Duodenal mucosa (tissue), 2 donors: ENCODE measurements around the gene RNF20.

Source experiments
- H3K27ac ChIP-seq: one replicate; pipeline ENCODE4 v1.7.0; 2013; ENCODE audit warnings: low read depth, low read length
- H3K27me3 ChIP-seq, 2 donors: one replicate each; pipeline ENCODE4 v1.7.0; 2013; ENCODE audit warnings: low read length in 2 of 2, control low read depth in 1 of 2; ENCODE audit not compliant: insufficient read depth in 2 of 2, control insufficient read depth in 1 of 2
- H3K36me3 ChIP-seq, 2 donors: one replicate each; pipeline ENCODE4 v1.7.0; 2013; ENCODE audit warnings: low read length in 2 of 2, control low read depth in 1 of 2; ENCODE audit not compliant: insufficient read depth in 2 of 2, control insufficient read depth in 1 of 2
- H3K4me1 ChIP-seq, 2 donors: one replicate each; pipeline ENCODE4 v1.7.0; 2013; ENCODE audit warnings: low read length in 2 of 2, control low read depth in 1 of 2; ENCODE audit not compliant: insufficient read depth in 2 of 2, control insufficient read depth in 1 of 2
- H3K4me3 ChIP-seq, 2 donors: one replicate each; pipeline ENCODE4 v1.7.0; 2013; ENCODE audit warnings: low read length in 2 of 2, low read depth in 1 of 2
- H3K9ac ChIP-seq, 2 donors: one replicate each; pipeline ENCODE4 v1.7.0; 2013; ENCODE audit warnings: low read length in 2 of 2, low read depth in 1 of 2
- H3K9me3 ChIP-seq, 2 donors: one replicate each; pipeline ENCODE4 v1.7.0; 2013; ENCODE audit warnings: low read length in 2 of 2, control low read depth in 1 of 2; ENCODE audit not compliant: control insufficient read depth in 1 of 2

Gene RNF20

GRCh38 chr9:101533334-101534204, at the start of gene RNF20:
Gene RNF20, plus strand, starts transcription at chr9:101533853. Its CDS starts 1,571 bp downstream, at chr9:101535424.
- Histone ChIP-seq H3K4me1 (peaks cover 8 to 14% of the 10 kb centered on the region in 2 donors), H3K4me3 (peak within 1 kb of the TSS; percentile 82 to 97), H3K36me3 (peaks cover 16 to 17% of the 10 kb centered on the region in 2 donors), H3K9ac (peak within 1 kb of the TSS; percentile 93), H3K9me3 (no peaks in the 10 kb centered on the region), H3K27me3 (no peaks in the 10 kb centered on the region), H3K27ac (peak within 1 kb of the TSS; percentile 92)

- no peaks in the 10 kb centered on the region for H3K36me3 ChIP-seq
- H3K4me1 ChIP-seq: peaks cover 30 to 42% of the 10 kb centered on the region in 2 donors
- no peak overlapping the region for H3K4me3 ChIP-seq
- no peak overlapping the region for H3K9ac ChIP-seq
- H3K9me3 ChIP-seq: no peaks in the 10 kb centered on the region
- H3K27me3 ChIP-seq: peaks cover 0 to 7% of the 10 kb centered on the region in 2 donors
- no peak overlapping the region for H3K27ac ChIP-seq
Measured at GRCh38 chr9:101484046-101484445, 49.6 kb upstream of the RNF20 start.

- Histone ChIP-seq H3K9me3 (no peaks in the 10 kb centered on the region), H3K27me3 (peaks cover 0 to 7% of the 10 kb centered on the region in 2 donors), H3K9ac (peak overlapping the region; percentile 83 to 92), H3K36me3 (no peaks in the 10 kb centered on the region), H3K4me1 (peaks cover 11 to 21% of the 10 kb centered on the region in 2 donors), H3K4me3 (peak overlapping the region; percentile 87 to 94), H3K27ac (peak overlapping the region; percentile 85)
Measured at GRCh38 chr9:101485924-101486692, 47.5 kb upstream of the RNF20 start.

GRCh38 chr9:101486693-101487442, 46.8 kb upstream of the RNF20 start:
- H3K9me3 ChIP-seq: no peaks in the 10 kb centered on the region
- H3K36me3 ChIP-seq: no peaks in the 10 kb centered on the region
- H3K4me1 ChIP-seq: peaks cover 4 to 14% of the 10 kb centered on the region in 2 donors
- peak overlapping the region; percentile 87 to 94 for H3K4me3 ChIP-seq
- H3K27me3 ChIP-seq: peaks cover 0 to 7% of the 10 kb centered on the region in 2 donors
- H3K27ac ChIP-seq: peak overlapping the region; percentile 85
- H3K9ac ChIP-seq: peak overlapping the region; percentile 83 to 92

- Histone ChIP-seq H3K27me3 (peaks cover 0 to 7% of the 10 kb centered on the region in 2 donors), H3K9me3 (no peaks in the 10 kb centered on the region), H3K4me3 (peak overlapping the region; percentile 87 to 94), H3K9ac (peak overlapping the region; percentile 83 to 92), H3K27ac (peak overlapping the region; percentile 85), H3K36me3 (no peaks in the 10 kb centered on the region), H3K4me1 (peaks cover 4 to 13% of the 10 kb centered on the region in 2 donors)
Measured at GRCh38 chr9:101487443-101487840, 46.2 kb upstream of the RNF20 start.

GRCh38 chr9:101495810-101496209, 37.8 kb upstream of the RNF20 start:
- no peak overlapping the region for H3K4me3 ChIP-seq
- no peak overlapping the region for H3K27ac ChIP-seq
- no peaks in the 10 kb centered on the region for H3K9me3 ChIP-seq
- H3K9ac ChIP-seq: no peak overlapping the region
- H3K36me3 ChIP-seq: no peaks in the 10 kb centered on the region
- no peaks in the 10 kb centered on the region for H3K27me3 ChIP-seq
- no peaks in the 10 kb centered on the region for H3K4me1 ChIP-seq

GRCh38 chr9:101498323-101498722, 35.3 kb upstream of the RNF20 start:
- Histone ChIP-seq H3K9ac (no peak overlapping the region), H3K36me3 (no peaks in the 10 kb centered on the region), H3K4me1 (no peaks in the 10 kb centered on the region), H3K9me3 (no peaks in the 10 kb centered on the region), H3K27ac (no peak overlapping the region), H3K4me3 (no peak overlapping the region), H3K27me3 (no peaks in the 10 kb centered on the region)

GRCh38 chr9:101504188-101504587, 29.5 kb upstream of the RNF20 start:
- Histone ChIP-seq H3K27me3 (no peaks in the 10 kb centered on the region), H3K9ac (no peak overlapping the region), H3K27ac (no peak overlapping the region), H3K4me1 (no peaks in the 10 kb centered on the region), H3K36me3 (no peaks in the 10 kb centered on the region), H3K9me3 (no peaks in the 10 kb centered on the region), H3K4me3 (no peak overlapping the region)

- H3K27me3 ChIP-seq: no peaks in the 10 kb centered on the region
- H3K36me3 ChIP-seq: no peaks in the 10 kb centered on the region
- H3K4me3 ChIP-seq: no peak overlapping the region
- no peak overlapping the region for H3K9ac ChIP-seq
- H3K9me3 ChIP-seq: no peaks in the 10 kb centered on the region
- H3K4me1 ChIP-seq: no peaks in the 10 kb centered on the region
- no peak overlapping the region for H3K27ac ChIP-seq
Measured at GRCh38 chr9:101508211-101508610, 25.4 kb upstream of the RNF20 start.
